Hepatocyte (in vitro differentiated cells): ENCODE results near the gene ESR1.

ENCODE experiments used
- CTCF ChIP-seq: fragments of 200-600 bp; sonication (generic); IDR thresholded peaks from 2 replicates; pipeline ENCODE4 v1.5.1; 2016; ENCODE audit warnings: antibody characterized with exemption, mild to moderate bottlenecking; ENCODE audit not compliant: poor library complexity
- EZH2 ChIP-seq: fragments of 200-600 bp; sonication (generic); IDR thresholded peaks from 2 replicates; pipeline ENCODE4 v1.6.1; 2016; ENCODE audit warnings: antibody characterized with exemption, mild to moderate bottlenecking, borderline replicate concordance

DNA sequence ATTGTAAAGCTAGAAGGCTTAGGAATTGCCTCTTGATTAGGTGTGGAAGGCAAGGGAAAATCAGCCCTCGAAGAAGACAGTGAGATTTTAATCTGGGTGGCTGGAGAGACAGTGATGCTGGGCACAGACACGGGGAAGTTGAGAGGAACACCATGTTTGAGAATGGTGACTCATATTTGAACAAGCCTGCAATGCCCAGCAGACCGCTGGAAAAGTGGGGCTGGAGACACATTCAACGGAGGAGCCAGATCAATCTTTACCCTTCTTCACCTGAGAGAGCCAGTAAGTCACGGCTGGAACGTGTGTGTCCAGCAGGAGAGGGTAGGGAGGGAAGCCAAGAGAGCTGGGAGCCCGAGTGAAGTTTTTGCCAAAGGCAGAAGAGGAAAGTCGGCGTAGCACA lies 3.7 kb upstream of the ESR1 start:
- TF ChIP-seq CTCF: no peak
- no peak for TF ChIP-seq EZH2
